T47D (cell line): ENCODE results near the gene KLHL33.

ENCODE experiments used
- DNase-seq, 2 experiments: peaks; one replicate each; pipeline versions ENCODE4 v3.0.0 to v3.0.0-alpha.2; 2011 to 2012; ENCODE audit warnings: low read depth in 1 of 2, low spot score in 1 of 2
- JUND ChIP-seq: IDR thresholded peaks from 2 replicates; pipeline ENCODE4 v1.6.1; 2012; ENCODE audit warnings: low read depth
- in situ Hi-C: cut with HindIII; loops from 2 replicates; pipeline ENCODE4 v1.10.0; 2016; ENCODE audit warnings: low sequenced_read_pairs, low pct_unique_long_range_greater_than_20kb

The KLHL33 gene

GRCh38 chr14:20391505-20391904 lies 44.5 kb downstream of the KLHL33 start:
- no peak for TF ChIP-seq JUND
- in situ Hi-C loops: no loop called here
- no peak for DNase-seq

GRCh38 chr14:20388159-20388558 lies 47.8 kb downstream of the KLHL33 start:
- in situ Hi-C loops: no loop called here
- no peak for TF ChIP-seq JUND
- DNase-seq: no peak

GRCh38 chr14:20387576-20387975 lies 48.4 kb downstream of the KLHL33 start:
- no peak for DNase-seq
- TF ChIP-seq JUND: no peak
- in situ Hi-C loops: no loop called here

- no peak for TF ChIP-seq JUND
- in situ Hi-C loops: no loop called here
- DNase-seq: no peak
Observed at GRCh38 chr14:20386276-20386855, 49.6 kb downstream of the KLHL33 start.

GRCh38 chr14:20384886-20385285 lies 51.1 kb downstream of the KLHL33 start:
- in situ Hi-C loops: no loop called here
- DNase-seq: no peak
- TF ChIP-seq JUND: no peak

GRCh38 chr14:20384321-20384720 lies 51.6 kb downstream of the KLHL33 start:
- no peak for DNase-seq
- in situ Hi-C loops: no loop called here
- no peak for TF ChIP-seq JUND

- no peak for TF ChIP-seq JUND
- in situ Hi-C loops: no loop called here
- DNase-seq: no peak
Observed at GRCh38 chr14:20383636-20384035, 52.3 kb downstream of the KLHL33 start.

GRCh38 chr14:20383032-20383431 lies 52.9 kb downstream of the KLHL33 start:
- in situ Hi-C loops: no loop called here
- DNase-seq: no peak
- no peak for TF ChIP-seq JUND

- no peak for DNase-seq
- in situ Hi-C loops: no loop called here
- no peak for TF ChIP-seq JUND
Observed at GRCh38 chr14:20382526-20382925, 53.4 kb downstream of the KLHL33 start.

- in situ Hi-C loops: no loop called here
- no peak for TF ChIP-seq JUND
- no peak for DNase-seq
Observed at GRCh38 chr14:20381341-20381740, 54.6 kb downstream of the KLHL33 start.

- no peak for TF ChIP-seq JUND
- DNase-seq: no peak
- in situ Hi-C loops: no loop called here
Observed at GRCh38 chr14:20380681-20381080, 55.3 kb downstream of the KLHL33 start.

- in situ Hi-C loops: no loop called here
- DNase-seq: no peak
Observed at GRCh38 chr14:20379743-20380142, 56.2 kb downstream of the KLHL33 start.

GRCh38 chr14:20377171-20377570 lies 58.8 kb downstream of the KLHL33 start:
- DNase-seq: no peak
- in situ Hi-C loops: no loop called here
- TF ChIP-seq JUND: no peak

More at GRCh38 chr14:20379743-20380142, 56.2 kb downstream of the KLHL33 start:
- no peak for TF ChIP-seq JUND

- no peak for DNase-seq
- in situ Hi-C loops: no loop called here
- no peak for TF ChIP-seq JUND
Observed at GRCh38 chr14:20376071-20376588, 59.8 kb downstream of the KLHL33 start.
